Mesenchymal stem cell (in vitro differentiated cells and primary cell): ENCODE data around the gene MVD.

Experiments used
- DNase-seq: peaks from one replicate; pipeline ENCODE4 v3.0.0-alpha.2; 2013
- H2AFZ ChIP-seq: one replicate; pipeline ENCODE4 v1.6.1; 2013; ENCODE audit warnings: low read depth, mild to moderate bottlenecking, control low read depth, inconsistent platforms, low read length, moderate library complexity
- H2AK5ac ChIP-seq: 2 replicates; pipeline ENCODE4 v1.6.1; 2013; ENCODE audit warnings: low read length, moderate library complexity, mild to moderate bottlenecking, inconsistent platforms; ENCODE audit not compliant: severe bottlenecking
- H2BK120ac ChIP-seq: one replicate; pipeline ENCODE4 v1.6.1; 2013; ENCODE audit warnings: low read depth, mild to moderate bottlenecking, inconsistent platforms, low read length, moderate library complexity
- H2BK12ac ChIP-seq, 2 experiments: one replicate each; pipeline ENCODE4 v1.6.1; 2013; ENCODE audit warnings: inconsistent platforms in 2 of 2, low read length in 2 of 2, mild to moderate bottlenecking in 2 of 2, moderate library complexity in 2 of 2, control low read depth in 1 of 2
- H2BK15ac ChIP-seq: one replicate; pipeline ENCODE4 v1.6.1; 2013; ENCODE audit warnings: mild to moderate bottlenecking, low read depth, inconsistent platforms; ENCODE audit not compliant: poor library complexity, severe bottlenecking
- H2BK5ac ChIP-seq: 2 replicates; pipeline ENCODE4 v1.6.1; 2013; ENCODE audit warnings: low read depth, mild to moderate bottlenecking, low read length, control low read depth, inconsistent platforms; ENCODE audit not compliant: poor library complexity, severe bottlenecking
- H3K14ac ChIP-seq, 2 experiments: one replicate each; pipeline ENCODE4 v1.6.1; 2013; ENCODE audit warnings: inconsistent platforms in 2 of 2, low read length in 2 of 2, control low read depth in 1 of 2, mild to moderate bottlenecking in 1 of 2, moderate library complexity in 1 of 2
- H3K18ac ChIP-seq, 2 experiments: one replicate each; pipeline ENCODE4 v1.6.1; 2013; ENCODE audit warnings: inconsistent platforms in 2 of 2, low read length in 2 of 2, control low read depth in 1 of 2, low read depth in 1 of 2, mild to moderate bottlenecking in 1 of 2
- H3K23ac ChIP-seq, 2 experiments: one replicate each; pipeline ENCODE4 v1.6.1; 2013; ENCODE audit warnings: inconsistent platforms in 2 of 2, low read length in 2 of 2, mild to moderate bottlenecking in 2 of 2, moderate library complexity in 2 of 2, control low read depth in 1 of 2
- H3K27ac ChIP-seq: 2 replicates; pipeline ENCODE4 v1.5.1; 2013; ENCODE audit warnings: mild to moderate bottlenecking, moderate library complexity, low read length, control low read depth, inconsistent platforms; ENCODE audit not compliant: poor library complexity, severe bottlenecking
- H3K27me3 ChIP-seq, 2 experiments: 2 replicates each; pipeline versions ENCODE4 v1.6.1 to v1.7.0; 2013; ENCODE audit warnings: low read length in 2 of 2, mild to moderate bottlenecking in 2 of 2, moderate library complexity in 2 of 2, control low read depth in 1 of 2, inconsistent platforms in 1 of 2; ENCODE audit not compliant: control insufficient read depth in 1 of 2, insufficient read depth in 1 of 2
- H3K36me3 ChIP-seq, 2 experiments: 2 replicates each; pipeline versions ENCODE4 v1.6.1 to v1.7.0; 2013; ENCODE audit warnings: low read length in 2 of 2, control low read depth in 1 of 2, inconsistent platforms in 1 of 2, low read depth in 1 of 2, mild to moderate bottlenecking in 1 of 2; ENCODE audit not compliant: insufficient read depth in 2 of 2, control insufficient read depth in 1 of 2
- H3K4ac ChIP-seq, 2 experiments: one replicate each; pipeline ENCODE4 v1.6.1; 2013; ENCODE audit warnings: inconsistent platforms in 2 of 2, low read length in 2 of 2, mild to moderate bottlenecking in 2 of 2, moderate library complexity in 2 of 2, control low read depth in 1 of 2, low read depth in 1 of 2
- H3K4me1 ChIP-seq: 2 replicates; pipeline ENCODE4 v1.6.1; 2013; ENCODE audit warnings: low read depth, low read length, control low read depth; ENCODE audit not compliant: control insufficient read depth, insufficient read depth
- H3K4me2 ChIP-seq: 2 replicates; pipeline ENCODE4 v1.6.1; 2013; ENCODE audit warnings: low read length, mild to moderate bottlenecking, inconsistent platforms; ENCODE audit not compliant: poor library complexity, severe bottlenecking
- H3K4me3 ChIP-seq, 2 experiments: 2 replicates each; pipeline versions ENCODE4 v1.5.1 to v1.7.0; 2013; ENCODE audit warnings: low read length in 2 of 2, mild to moderate bottlenecking in 2 of 2, control low read depth in 1 of 2, low read depth in 1 of 2; ENCODE audit not compliant: insufficient read depth in 1 of 2
- H3K79me1 ChIP-seq: replicated peaks from 2 replicates; pipeline ENCODE4 v1.6.1; 2013; ENCODE audit warnings: mild to moderate bottlenecking, control low read depth, low read length, inconsistent platforms; ENCODE audit not compliant: poor library complexity, severe bottlenecking
- H3K9ac ChIP-seq: 2 replicates; pipeline ENCODE4 v1.7.0; 2013; ENCODE audit warnings: mild to moderate bottlenecking, low read length, moderate library complexity
- H3K9me3 ChIP-seq: 2 replicates; pipeline ENCODE4 v1.7.0; 2013; ENCODE audit warnings: mild to moderate bottlenecking, low read length; ENCODE audit not compliant: control insufficient read depth
- H4K8ac ChIP-seq: one replicate; pipeline ENCODE4 v1.6.1; 2013; ENCODE audit warnings: inconsistent platforms, mild to moderate bottlenecking, low read length, moderate library complexity
- H4K91ac ChIP-seq: one replicate; pipeline ENCODE4 v1.6.1; 2013; ENCODE audit warnings: mild to moderate bottlenecking, low read length, inconsistent platforms
- WGBS: methylation state at CpG from one replicate; pipeline ENCODE4 v1.1.7; 2013; ENCODE audit warnings: mixed read lengths; 5-methylcytosine and 5-hydroxymethylcytosine counted together

The MVD gene

GRCh38 chr16:88701581-88702370 is 38.9 kb upstream of the MVD start:
- DNase-seq, result no peak
- Histone ChIP-seq H4K8ac (peak overlapping the region; percentile 96), H2AFZ (no peak overlapping the region), H2BK120ac (peak overlapping the region; percentile 55), H3K23ac (no peak overlapping the region), H3K14ac (peak overlapping the region in 1 of 2 experiments; percentile 5), H3K9me3 (no peaks in the 10 kb centered on the region), H2BK5ac (no peak overlapping the region), H2BK12ac (peak overlapping the region; percentile 96 to 100), H3K9ac (no peak overlapping the region), H3K4ac (peak overlapping the region; percentile 42 to 91), H3K27me3 (no peaks in the 10 kb centered on the region), H3K36me3 (peaks cover 24 to 56% of the 10 kb centered on the region in 2 experiments), H3K4me1 (peaks cover 29% of the 10 kb centered on the region), H3K27ac (no peak overlapping the region), H3K4me2 (no peak overlapping the region), H3K79me1 (peaks cover 32% of the 10 kb centered on the region), H2AK5ac (no peak overlapping the region), H4K91ac (peak overlapping the region; percentile 94), H3K4me3 (no peak overlapping the region), H2BK15ac (peak overlapping the region; percentile 94), H3K18ac (peak overlapping the region; percentile 98)
- 87% methylated on average over 30 of the region's 30 CpGs for WGBS

- H3K9ac ChIP-seq, result no peak overlapping the region
- H2BK120ac ChIP-seq, result peak overlapping the region; percentile 69
- no peak overlapping the region for H2AK5ac ChIP-seq
- H2BK5ac ChIP-seq, result no peak overlapping the region
- H3K9me3 ChIP-seq, result no peaks in the 10 kb centered on the region
- peak overlapping the region; percentile 96 for H4K8ac ChIP-seq
- H2BK12ac ChIP-seq, result peak overlapping the region; percentile 72 to 99
- H3K23ac ChIP-seq, result peak overlapping the region in 1 of 2 experiments; percentile 66
- peaks cover 24 to 65% of the 10 kb centered on the region in 2 experiments for H3K36me3 ChIP-seq
- H3K27me3 ChIP-seq, result no peaks in the 10 kb centered on the region
- peak; percentile 93 for DNase-seq
- peaks cover 29% of the 10 kb centered on the region for H3K4me1 ChIP-seq
- H2AFZ ChIP-seq, result no peak overlapping the region
- peak overlapping the region; percentile 48 for H3K4me2 ChIP-seq
- peak overlapping the region; percentile 98 for H3K18ac ChIP-seq
- H3K4me3 ChIP-seq, result no peak overlapping the region
- no peak overlapping the region for H3K27ac ChIP-seq
- H4K91ac ChIP-seq, result peak overlapping the region; percentile 94
- H3K79me1 ChIP-seq, result peaks cover 28% of the 10 kb centered on the region
- H3K14ac ChIP-seq, result peak overlapping the region in 1 of 2 experiments; percentile 90
- WGBS, result 44% methylated on average over 42 of the region's 42 CpGs
- H2BK15ac ChIP-seq, result peak overlapping the region; percentile 94
- peak overlapping the region; percentile 62 to 91 for H3K4ac ChIP-seq
Observed at GRCh38 chr16:88700636-88701482, 38.0 kb upstream of the MVD start.

GRCh38 chr16:88700322-88700635 is 37.4 kb upstream of the MVD start:
- Histone ChIP-seq H2BK120ac (peak overlapping the region; percentile 69), H3K27ac (no peak overlapping the region), H2BK12ac (peak overlapping the region; percentile 44 to 99), H3K18ac (peak overlapping the region in 1 of 2 experiments; percentile 50), H2BK15ac (peak overlapping the region; percentile 82), H4K91ac (peak overlapping the region; percentile 83), H3K23ac (no peak overlapping the region), H3K4me2 (no peak overlapping the region), H2BK5ac (no peak overlapping the region), H4K8ac (peak overlapping the region; percentile 38), H2AFZ (no peak overlapping the region), H3K36me3 (peaks cover 24 to 67% of the 10 kb centered on the region in 2 experiments), H3K9ac (no peak overlapping the region), H3K4ac (peak overlapping the region; percentile 62 to 83), H3K79me1 (peaks cover 28% of the 10 kb centered on the region), H3K4me3 (no peak overlapping the region), H3K9me3 (no peaks in the 10 kb centered on the region), H2AK5ac (no peak overlapping the region), H3K27me3 (no peaks in the 10 kb centered on the region), H3K14ac (no peak overlapping the region), H3K4me1 (peaks cover 30% of the 10 kb centered on the region)
- WGBS, result 89% methylated on average over 14 of the region's 14 CpGs
- no peak for DNase-seq

GRCh38 chr16:88699180-88699579 is 36.3 kb upstream of the MVD start:
- H3K4ac ChIP-seq, result no peak overlapping the region
- H4K91ac ChIP-seq, result peak overlapping the region; percentile 34
- H3K23ac ChIP-seq, result no peak overlapping the region
- WGBS, result 98% methylated on average over 16 of the region's 16 CpGs
- H2BK12ac ChIP-seq, result peak overlapping the region in 1 of 2 experiments; percentile 42
- no peak overlapping the region for H2AK5ac ChIP-seq
- H3K79me1 ChIP-seq, result peaks cover 22% of the 10 kb centered on the region
- peaks cover 24 to 67% of the 10 kb centered on the region in 2 experiments for H3K36me3 ChIP-seq
- no peak overlapping the region for H3K27ac ChIP-seq
- H2AFZ ChIP-seq, result no peak overlapping the region
- no peak overlapping the region for H2BK5ac ChIP-seq
- H3K9me3 ChIP-seq, result no peaks in the 10 kb centered on the region
- no peak overlapping the region for H2BK120ac ChIP-seq
- no peak overlapping the region for H3K9ac ChIP-seq
- H2BK15ac ChIP-seq, result no peak overlapping the region
- DNase-seq, result no peak
- H3K14ac ChIP-seq, result no peak overlapping the region
- peaks cover 22% of the 10 kb centered on the region for H3K4me1 ChIP-seq
- H4K8ac ChIP-seq, result no peak overlapping the region
- H3K4me2 ChIP-seq, result no peak overlapping the region
- no peak overlapping the region for H3K4me3 ChIP-seq
- no peaks in the 10 kb centered on the region for H3K27me3 ChIP-seq
- no peak overlapping the region for H3K18ac ChIP-seq
